HG02763 (cell line): ENCODE data around the gene PGAP6.
"Not testable (repeated sequence)": the region's sequence is repeated elsewhere in the genome, so short reads cannot be mapped to it uniquely, and the experiment has no call there.

Experiments
- ATAC-seq: cut with Tn5 transposase; IDR thresholded peaks from one replicate; pipeline ENCODE4 v1.9.1; 2021; ENCODE audit warnings: mild to moderate bottlenecking, moderate library complexity; ENCODE audit not compliant: unreplicated experiment

The PGAP6 gene

DNA sequence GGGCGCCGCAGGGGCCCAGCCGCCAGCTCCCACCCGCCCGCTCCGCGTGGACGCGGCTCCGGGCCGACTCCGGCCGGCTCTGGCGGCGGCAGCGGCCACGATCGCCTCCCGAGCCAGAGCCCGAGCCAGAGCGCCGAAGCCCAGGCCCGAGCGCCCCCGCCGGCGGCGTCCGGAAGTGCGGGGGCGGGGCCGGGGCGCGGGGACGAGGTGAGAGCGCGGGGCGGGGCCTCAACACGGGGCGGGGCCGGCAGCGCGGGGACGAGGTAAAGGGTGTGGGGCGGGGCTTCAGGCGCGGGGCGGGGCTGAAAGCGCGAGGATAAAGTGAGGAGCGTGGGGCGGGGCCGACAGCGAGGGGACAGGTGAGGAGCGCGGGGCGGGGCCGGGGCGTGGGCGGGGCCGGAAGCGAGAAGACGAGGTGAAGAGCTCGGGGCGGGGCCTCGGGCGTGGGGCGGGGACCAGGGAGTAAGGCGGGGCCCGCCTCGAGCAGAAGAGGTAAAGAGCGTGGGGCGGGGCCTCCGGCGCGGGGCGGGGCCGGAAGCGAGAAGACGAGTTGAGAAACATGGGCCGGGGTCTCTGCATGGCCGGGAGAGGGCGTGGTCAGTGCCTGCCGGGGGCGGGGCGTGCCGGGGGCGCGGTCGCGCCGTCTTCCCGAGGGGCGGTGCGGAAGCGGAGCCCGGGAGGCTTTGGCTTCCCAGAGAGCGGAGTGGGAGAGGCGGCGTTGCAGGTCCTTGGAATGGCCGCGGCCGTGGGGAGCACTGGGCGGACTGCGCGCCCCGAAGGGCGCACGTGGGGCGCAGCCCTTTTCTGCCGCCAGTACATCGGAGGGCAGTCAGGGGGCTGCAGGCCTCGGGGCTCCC, 29.0 kb downstream of the PGAP6 start, which contains the start of gene AXIN1:
AXIN1 (minus strand) TSS at position 177 of the 857 bp plus-strand sequence. CDS start 5,698 bp downstream, outside the sequence.
- ATAC-seq: peak; percentile 61

DNA sequence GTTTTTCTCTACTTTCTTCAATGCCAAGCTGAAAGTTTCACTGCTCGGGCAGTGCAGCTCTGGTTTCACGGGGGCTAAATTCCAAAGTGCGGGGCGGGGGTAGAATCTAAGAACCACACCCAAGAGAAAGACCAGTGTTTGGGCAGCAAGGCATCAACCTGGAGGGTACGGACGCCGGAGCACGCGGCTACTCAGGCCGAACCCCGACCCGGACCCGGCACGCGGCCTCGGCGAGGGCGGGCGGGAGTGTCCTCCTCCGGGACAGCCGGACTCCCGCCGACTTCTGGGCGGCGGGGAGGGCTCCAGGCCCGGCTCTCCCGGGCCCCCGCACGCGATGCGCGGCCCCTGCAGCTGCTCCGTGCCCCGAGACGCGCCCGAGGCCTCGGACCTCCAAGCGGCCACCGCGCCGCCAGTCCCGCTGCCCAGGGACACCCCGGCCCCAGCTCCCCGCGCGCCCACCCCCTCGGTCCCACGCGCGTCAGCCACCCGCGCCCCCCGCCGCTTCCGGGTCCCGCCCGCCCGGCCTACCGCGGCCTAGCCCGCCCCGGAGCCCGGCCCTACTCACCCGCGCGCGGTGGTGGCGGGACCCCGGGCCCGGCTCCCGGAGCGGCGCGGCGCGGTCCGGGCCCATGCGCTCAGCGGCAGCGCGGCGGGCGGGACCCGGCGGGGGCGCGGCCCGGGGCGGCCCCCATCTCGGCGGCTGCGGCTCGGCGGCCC, 29.8 kb downstream of the PGAP6 start:
- peak; percentile 28 for ATAC-seq

DNA sequence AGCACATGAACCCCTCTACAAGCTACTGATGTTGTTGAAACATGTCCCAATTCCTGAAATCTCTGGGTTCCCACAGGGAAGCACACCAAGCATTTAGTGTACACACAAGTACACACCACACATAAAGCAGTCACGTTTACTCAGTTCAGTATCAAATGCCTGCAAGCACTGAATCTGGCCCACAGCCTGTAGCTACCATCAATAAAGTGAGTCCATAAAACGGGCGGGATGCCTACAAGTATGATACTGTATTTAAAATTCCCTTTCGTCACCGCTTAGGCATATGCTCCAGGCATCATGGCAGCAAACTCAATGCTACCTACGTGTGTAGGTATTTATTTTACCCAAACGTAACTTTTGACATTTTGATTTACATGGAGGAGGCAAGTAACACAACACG, 31.6 kb downstream of the PGAP6 start:
- no peak for ATAC-seq

DNA sequence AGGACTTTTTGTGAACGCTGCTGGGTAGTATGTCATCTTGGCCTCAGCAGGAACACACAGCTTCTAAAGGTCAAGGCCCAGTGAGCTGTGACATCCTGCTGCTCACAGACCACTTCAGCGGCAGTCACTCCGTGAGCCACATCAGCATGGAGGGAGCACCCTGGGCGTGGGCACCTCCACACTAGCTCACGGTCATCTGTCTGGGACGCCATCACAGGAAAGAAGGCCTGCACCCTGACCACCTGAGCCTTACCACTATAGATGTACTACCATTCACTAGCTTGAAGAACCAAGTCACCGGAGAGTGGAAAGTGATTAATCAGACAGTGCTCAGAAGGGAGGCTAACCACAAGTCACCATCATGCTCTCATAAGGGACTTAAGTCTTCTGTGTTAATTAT, 32.6 kb downstream of the PGAP6 start:
- no peak for ATAC-seq

DNA sequence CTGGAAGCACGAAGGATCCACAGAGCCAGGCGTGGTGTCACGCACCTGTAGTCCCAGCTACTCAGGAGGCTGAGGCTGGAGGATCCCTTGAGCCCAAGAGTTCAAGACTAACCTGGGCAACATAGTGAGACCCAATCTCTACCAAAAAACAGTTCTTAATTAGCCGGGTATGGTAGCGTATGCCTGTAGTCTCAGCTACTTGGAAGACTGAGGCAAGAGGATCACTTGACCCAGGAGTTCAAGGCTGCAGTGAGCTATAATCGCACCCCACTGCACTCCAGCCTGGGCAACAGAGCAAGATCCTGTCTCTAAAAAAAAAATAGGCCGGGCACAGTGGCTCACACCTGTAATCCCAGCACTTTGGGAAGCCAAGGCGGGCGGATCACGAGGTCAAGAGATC, 33.3 kb downstream of the PGAP6 start:
- not testable (repeated sequence) for ATAC-seq

DNA sequence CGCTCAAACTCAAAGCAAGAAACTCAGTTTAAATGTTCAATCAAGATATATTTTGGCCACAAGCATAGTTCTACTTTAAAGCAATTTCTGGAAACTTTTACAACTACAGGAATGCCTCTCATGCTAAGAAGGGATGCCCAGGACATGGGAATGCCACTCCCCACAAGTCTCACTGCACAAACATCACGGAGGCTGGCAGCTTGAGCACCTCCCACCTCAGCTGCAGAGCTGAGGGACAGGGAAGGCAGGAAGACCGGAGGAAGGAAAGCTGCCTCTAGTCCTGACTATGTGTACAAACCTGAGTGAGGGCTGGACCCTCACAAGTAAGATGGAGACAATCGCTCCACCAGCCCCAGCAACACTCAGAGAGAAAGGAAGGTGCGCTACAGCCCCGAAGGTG, 34.6 kb downstream of the PGAP6 start:
- no peak for ATAC-seq

DNA sequence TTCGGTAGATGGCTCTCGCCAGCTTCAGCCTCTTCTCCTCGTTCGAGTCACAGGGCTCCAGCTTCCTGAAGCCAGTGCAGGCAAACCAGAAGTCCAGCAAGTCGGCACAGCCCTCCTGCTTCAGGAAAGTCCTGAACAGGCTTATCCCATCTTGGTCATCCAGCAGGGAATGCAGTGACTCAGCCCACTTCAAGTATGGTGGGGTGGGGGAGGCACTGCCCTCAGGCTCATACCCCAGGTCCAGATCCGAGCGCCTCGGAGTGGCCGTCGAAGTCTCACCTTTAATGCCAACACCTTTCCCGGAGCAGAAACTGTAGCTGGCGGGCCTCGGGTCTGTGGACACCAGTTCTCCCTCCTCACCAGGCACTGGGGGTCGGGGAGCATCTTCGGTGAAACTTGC, 35.2 kb downstream of the PGAP6 start:
- ATAC-seq: no peak

DNA sequence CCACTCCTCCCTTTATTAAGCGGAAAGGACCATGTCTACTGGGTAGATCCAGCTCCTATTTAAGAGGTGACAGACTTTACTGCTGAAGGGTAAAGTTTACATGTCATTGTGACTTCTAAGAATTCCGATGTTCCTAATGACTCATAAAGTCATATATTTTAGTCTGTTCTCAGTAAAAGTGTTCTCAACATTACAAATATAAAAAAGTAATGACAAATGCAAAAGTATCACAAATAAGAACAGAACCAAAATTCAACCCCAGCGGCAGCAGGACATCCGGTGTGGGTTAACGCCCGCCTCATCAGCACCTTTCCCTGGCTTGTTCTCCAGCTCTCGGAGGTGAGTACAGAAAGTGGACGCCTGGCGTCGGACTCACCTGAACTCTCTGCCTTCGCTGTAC, 36.0 kb downstream of the PGAP6 start:
- no peak for ATAC-seq

DNA sequence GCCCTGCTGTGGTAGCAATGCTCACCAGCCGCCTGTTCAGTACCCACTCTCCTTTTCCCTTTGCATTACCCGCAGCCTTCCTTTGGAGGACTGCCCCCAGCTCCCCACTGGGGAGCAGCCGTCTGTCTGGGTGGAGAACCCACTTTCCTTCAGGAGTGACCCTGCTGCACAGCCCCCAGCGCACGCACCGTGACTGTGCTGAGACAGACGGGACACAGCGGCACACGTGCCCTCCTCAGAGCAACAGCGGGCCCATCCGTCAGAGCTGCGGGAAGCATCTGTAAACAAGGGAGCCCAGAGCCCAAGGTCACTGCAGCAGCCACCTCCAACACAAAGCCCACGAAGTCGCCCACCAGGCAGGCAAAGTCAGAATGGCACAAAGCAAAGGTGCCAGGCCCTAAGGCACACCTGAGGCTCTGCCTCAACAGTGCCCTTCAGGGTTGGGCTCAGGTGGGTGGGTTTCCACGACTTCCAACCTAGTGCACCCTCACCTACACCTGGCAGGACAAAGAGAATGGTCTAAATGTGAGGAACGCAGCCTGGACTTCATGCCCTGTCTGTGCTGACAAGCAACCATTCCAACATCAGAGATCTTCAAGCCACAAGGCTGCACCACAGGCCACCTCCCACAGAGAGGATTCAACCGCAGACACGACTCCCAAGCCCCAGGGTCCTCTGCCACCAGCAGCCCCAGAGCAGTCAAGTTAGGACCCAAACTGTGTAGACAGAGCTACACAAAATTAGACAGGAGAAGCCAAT, 39.1 kb downstream of the PGAP6 start:
- ATAC-seq: no peak

DNA sequence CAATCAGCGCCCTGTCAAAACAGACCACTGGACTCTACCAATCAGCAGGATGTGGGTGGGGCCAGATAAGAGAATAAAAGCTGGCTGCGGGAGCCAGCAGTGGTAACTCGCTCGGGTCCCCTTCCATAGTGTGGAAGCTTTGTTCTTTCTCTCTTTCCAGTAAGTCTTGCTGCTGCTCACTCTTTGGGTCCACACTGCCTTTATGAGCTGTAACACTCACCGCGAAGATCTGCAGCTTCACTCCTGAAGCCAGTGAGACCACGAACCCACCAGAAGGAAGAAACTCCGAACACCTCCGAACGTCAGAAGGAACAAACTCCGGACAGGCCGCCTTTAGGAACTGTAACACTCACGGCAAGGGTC, 39.8 kb downstream of the PGAP6 start:
- not testable (repeated sequence) for ATAC-seq

DNA sequence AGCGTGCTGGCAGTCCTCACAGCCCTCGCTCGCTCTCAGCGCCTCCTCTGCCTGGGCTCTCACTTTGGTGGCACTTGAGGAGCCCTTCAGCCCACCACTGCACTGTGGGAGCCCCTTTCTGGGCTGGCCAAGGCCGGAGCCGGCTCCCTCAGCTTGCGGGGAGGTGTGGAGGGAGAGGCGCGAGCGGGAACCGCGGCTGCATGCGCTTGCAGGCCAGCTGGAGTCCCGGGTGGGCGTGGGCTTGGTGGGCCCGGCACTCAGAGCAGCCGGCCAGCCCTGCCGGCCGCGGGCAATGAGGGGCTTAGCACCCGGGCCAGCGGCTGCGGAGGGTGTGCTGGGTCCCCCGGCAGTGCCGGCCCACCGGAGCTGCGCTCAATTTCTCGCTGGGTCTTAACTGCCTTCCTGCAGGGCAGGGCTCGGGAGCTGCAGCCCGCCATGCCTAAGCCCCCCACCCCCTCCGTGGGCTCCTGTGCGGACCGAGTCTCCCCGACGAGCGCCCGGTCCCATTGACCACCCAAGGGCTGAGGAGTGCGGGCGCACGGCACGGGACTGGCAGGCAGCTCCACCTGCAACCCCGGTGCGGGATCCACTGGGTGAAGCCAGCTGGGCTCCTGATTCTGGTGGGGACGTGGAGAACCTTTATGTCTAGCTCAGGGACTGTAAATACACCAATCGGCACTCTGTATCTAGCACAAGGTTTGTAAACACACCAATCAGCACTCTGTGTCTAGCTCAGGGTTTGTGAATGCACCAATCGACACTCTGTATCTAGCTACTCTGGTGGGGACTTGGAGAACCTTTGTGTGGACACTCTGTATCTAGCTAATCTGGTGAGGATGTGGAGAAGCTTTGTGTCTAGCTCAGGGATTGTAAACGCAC, 40.4 kb downstream of the PGAP6 start:
- ATAC-seq: not testable (repeated sequence)

DNA sequence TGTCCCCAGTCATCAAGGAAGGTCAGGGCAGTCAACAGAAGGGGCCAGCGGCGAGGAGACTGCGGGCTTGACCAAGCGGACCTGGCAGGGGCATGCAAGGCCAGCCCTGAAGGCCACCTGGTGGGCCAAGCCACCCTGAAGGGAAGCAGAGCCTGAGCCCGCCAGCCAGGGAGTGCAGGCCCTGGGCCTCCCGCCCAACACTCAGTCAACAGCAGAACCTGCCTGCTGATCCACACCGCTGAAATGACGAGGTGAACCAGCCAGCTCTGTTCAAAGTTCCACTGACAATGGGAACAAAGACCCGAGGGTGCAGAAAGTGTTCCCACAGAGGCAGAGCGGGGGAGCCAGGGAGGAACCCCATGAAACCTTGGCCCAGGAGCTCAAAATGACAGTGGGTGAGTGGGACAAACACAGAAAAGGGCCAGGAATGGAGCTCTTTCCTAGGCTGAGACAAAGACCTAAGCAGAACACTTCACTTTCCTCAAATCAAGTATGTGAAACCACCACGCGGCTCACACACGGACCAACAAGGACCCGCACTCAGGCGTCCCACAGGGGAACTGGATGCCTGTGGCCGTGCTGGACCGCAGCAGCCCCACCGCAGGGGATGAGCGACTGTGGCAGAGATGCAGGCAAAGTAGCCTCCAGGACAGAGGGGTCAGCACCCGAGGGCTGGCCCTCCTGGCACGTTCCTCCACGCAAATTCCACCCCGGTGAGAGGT, 41.2 kb downstream of the PGAP6 start:
- no peak for ATAC-seq

DNA sequence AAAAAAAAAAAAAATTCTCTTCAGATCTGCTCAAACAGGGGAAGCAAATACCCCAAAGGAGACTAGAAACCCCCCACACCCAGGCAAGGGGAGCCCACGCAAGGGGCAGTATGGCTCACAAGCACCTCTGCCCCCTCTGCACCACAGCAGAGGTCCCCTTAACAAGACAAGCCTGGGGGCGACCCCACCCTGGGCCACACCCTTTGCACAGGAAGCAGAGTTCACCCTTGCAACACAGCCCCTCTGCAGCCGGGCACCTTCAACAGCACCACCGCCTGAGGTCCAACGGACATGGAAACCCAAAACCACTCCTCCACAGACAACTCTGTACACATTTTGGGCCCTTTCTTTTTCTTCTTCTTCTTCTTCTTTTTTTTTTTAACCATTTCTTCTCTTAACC, 42.1 kb downstream of the PGAP6 start:
- no peak for ATAC-seq

DNA sequence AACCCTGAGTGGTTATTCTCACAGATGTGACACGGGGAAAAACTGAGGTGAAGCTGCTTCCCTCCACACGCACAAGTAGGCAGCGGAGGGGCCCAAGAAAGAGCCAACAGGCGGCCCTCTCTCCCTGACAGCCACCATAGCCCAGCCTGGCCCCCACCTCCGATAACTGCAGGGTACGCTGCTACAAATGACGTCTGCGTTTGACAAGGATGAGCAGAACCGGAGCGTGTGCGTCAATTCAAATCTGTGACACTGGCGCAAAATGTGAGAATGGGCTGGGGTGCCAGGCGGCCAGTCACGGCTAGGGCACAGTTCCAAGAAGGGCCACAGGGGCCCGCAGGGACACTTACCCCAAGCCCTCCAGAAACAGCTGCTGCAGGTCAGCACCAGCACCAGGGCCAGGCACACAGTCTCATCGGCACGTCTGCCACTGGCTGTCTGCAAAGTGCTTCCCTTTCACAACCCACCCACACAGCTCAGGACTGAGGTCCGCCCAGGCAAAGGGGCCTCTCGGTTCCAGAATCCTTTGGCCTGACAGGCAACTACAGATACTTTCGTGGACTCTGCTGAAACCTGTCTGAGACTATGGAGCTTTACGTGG, 43.7 kb downstream of the PGAP6 start:
- no peak for ATAC-seq

DNA sequence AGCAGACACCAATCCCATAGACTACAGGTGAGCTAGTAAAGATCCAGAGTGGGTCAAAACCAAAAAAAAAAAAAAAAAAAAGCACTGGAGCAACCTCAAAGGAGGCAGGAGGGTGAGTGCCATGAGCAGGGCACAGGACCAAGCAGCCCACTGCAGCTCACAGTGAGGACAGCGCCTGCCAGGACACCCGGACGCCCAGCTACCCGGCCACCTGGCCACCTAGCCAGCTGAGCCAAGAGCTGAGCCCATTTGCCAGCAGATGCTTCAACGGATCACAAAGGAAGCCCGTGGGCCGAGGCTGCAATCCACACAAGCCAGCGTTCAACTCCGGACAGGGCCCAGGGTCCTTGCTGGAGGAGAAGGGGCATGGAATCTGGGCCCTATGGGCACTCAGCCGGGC, 44.3 kb downstream of the PGAP6 start:
- ATAC-seq: no peak

DNA sequence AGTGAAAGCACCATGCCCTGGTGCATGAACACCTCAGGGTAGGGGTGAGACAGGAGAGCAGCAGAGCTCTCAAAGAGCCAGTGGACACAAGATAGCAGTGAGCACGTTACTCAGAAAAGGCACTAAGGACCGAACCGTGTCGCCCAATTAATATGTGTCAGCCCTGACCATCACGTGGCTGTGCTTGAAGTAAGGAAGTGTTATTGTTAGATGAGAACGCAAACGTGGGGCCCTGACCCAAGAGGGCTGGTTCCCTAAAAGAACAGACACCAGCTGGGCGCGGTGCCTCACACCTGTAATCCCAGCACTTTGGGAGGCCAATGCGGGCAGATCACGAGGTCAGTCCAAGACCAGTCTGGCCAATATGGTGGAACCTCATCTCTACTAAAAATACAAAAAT, 45.5 kb downstream of the PGAP6 start:
- ATAC-seq: no peak

DNA sequence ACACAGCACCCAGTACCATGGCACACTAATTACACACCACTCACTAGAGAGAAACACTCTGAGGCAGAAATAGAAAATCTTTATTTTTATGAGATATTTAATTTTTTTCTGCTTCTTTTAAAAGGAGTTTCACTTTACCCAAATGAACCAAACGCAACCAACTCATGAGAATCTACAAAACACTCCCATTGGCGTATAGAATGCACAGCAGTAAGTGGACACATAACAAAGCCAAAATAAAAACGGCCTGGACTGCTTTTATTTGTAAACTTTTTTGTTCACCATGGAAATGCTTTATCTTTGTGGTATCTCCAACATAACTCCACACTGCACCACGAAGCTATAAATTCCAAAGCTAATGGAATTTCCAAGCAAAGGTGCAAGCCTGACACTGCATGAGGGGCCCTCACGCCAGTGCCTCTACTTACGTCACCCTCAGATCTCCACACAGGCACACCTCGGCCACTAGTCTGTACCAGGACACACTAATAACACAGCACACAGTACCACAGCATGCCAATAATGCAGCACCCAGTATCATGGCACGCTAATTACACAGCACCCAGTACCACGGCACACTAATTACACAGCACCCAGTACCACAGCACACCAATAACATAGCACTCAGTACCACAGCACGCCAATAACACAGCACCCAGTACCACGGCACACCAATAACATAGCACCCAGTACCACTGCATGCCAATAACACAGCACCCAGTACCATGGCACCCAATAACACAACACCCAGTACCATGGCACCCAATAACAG, 46.7 kb downstream of the PGAP6 start:
- ATAC-seq: not testable (repeated sequence)

DNA sequence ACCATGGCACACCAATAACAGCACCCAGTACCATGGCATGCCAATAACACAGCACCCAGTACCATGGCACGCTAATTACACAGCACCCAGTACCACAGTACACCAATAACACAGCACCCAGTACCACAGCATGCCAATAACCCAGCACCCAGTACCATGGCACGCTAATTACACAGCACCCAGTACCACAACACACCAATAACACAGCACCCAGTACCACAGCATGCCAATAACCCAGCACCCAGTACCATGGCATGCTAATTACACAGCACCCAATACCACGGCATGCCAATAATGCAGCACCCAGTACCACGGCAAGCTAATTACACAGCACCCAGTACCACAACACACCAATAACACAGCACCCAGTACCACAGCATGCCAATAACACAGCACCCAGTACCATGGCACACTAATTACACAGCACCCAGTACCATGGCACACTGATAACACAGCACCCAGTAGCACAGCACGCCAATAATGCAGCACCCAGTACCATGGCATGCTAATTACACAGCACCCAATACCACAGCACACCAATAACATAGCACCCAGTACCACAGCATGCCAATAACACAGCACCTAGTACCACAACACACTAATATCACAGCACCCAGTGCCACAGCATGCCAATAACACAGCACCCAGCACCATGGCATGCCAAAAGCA, 47.5 kb downstream of the PGAP6 start:
- ATAC-seq: not testable (repeated sequence)
